ENCODE results near the gene INAFM2.

The INAFM2 gene

GRCh38 chr15:40306908-40307307 lies 16.6 kb upstream of the INAFM2 start:
- no peak for DNase-seq (ENCODE audit: low read depth)

GRCh38 chr15:40307421-40308211 lies 15.9 kb upstream of the INAFM2 start, which contains the start of gene PLCB2:
TSS of gene PLCB2 (minus strand) at chr15:40307935. CDS start at chr15:40307672, 263 bp downstream.
- DNase-seq (ENCODE audit: low read depth): no peak

- DNase-seq (ENCODE audit: low read depth): no peak
Measured at GRCh38 chr15:40309344-40309862, 14.1 kb upstream of the INAFM2 start.

DNA sequence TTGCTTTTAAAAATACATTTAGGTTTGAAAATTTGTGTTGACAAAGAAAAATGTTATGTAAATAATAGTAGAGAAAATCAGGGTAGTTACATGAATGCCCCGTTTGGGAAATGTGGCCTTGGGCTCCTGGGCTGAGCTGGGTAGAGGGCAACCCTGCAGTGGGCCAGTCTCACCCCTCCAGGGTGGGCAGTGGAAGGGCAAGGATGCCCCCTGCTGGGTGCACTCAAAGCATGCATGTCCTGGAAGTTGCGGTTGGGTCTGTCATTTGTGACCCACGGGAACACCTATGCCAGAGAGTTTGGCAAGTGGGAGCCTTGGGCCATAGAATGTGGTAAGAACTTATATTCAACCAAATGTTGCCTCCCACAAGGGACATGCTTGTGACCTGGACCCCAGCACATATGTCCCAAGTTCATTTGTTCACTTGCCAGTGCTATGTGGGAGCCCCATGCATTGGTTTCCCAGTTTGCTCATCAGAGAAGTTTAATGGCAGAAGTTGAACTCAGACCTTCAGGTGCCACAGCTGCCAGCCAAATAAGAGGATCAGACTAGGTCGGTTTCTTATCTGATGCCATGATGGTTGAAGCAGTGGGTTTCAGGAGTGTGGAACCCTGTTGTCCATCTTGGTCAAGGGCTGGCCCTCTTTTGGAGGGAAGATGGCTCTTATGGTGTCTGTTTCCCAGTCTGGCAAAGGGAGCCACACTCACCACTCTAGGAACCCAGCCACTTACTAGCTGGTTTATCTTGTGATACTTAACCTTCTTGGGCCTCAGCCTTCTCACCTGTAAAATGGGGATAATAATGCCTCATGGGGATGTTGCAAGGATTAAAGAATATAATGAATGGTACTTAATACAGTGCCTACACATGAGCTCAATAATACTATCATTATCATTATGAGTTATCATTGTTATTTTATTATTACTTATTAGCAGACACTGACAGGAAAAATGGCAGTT lies 13.2 kb upstream of the INAFM2 start:
- no peak for DNase-seq (ENCODE audit: low read depth)

DNA sequence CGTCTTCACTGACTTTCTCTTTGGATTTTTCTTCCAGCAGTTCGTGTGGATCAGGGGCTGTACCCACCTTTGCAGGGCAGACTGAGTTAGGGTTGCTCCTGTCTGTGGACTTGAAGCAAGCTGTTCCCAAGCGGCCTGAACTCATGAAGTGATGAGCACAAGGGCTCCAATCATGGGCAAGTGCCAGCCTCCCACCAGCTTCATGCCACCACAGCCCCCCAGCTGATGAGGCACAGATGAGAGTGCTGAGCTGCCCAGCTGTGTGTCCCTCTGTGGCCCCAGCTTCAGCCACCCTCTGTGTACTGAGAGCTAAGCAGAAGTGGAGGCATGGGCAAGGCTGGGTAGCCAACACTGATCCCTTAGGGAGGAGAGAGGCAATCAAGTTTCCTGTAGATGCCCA lies 12.5 kb upstream of the INAFM2 start:
- DNase-seq (ENCODE audit: low read depth): no peak

DNA sequence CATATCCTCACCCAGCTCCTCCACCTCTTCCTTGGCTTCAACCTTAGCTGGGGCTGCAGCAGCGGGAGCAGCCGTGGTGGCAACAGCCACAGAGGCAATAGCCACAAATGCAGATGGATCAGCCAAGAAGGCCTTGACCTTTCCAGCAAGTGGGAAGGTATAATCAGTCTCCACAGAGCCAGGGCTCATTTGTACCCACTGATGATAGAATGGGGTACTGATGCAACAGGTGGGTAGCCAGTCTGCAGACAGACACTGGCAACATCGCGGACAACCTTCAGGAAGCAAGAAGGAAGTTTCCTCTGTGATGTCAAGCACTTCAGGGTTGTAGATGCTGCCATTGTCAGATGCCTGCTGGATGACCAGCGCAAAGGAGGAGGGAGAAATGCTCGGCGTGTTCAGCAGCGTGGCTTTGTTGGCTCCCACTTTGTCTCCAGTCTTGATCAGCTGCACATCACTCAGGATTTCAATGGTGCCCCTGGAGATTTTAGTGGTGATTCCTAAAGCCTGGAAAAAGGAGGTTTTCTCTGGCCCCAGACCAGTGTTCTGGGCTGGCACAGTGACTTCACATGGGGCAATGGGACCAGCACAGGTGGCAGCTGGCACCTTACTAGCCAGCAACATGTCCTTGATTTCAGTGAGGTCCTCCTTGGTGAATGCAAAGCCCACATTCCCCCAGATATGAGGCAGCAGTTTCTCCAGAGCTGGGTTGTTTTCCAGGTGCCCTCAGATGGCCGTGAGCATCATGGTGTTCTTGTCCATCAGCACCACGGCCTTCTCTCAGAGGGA lies 10.9 kb upstream of the INAFM2 start:
- no peak for DNase-seq (ENCODE audit: low read depth)

DNA sequence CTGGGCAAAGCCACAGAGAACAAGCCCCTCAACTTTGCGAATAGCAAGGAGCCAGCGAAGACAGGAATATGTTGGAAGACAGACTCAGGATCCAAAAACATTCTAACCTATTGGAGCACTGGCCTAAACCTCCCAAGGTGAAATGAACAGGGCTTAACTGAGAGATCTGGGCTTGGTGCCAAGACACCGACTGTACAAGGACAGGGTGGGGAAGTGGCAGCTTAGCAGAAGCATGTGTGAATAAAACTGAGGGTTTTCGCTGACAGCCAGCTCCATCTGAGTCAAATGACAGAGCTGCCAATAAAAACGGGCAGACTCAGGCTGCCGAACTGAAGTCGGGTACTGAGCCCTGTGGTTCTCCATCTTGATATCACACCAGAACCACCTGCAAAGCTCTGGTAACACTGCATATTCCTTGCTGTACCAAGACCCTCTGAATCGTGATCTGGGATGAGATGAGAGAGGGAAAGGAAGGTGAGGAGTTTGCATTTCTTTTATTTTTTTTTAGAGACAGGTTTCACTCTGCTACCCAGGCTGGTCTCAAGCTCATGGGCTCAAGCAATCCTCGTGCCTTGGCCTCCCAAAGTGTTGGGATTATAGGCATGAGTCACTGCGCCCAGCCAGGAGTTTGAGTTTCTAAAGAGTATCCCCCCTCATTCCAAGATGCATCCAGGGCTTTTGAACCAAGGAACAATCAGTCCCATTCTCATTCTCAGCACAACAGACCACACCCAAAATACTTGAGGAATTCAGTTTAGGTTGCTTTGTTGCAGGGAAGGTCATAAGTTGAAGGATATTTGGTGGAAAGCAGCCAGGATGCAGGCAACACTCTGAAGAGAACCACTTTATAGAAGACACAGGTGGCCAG lies 9.7 kb upstream of the INAFM2 start:
- no peak for DNase-seq (ENCODE audit: low read depth)

GRCh38 chr15:40314723-40315276 lies 8.7 kb upstream of the INAFM2 start:
- DNase-seq (ENCODE audit: low read depth): peak; percentile 77

DNA sequence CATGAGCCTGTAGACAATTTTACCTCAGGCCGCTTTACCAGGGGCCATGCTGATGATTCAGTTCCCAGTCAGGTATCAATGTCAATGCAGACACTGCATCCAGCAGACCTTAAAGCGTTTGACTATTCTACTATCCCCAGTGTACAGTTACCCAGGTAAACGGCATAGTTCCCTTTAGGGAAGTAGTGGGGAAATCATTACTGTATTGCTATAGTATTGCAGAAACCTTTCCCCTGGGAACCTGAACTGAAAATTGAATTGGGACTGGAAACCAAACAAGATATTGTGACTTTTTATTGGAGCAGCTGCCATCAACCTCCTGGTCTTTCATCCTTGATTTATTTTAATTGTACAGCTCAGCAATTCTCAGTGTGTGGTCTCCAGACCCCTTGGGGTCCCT lies 6.6 kb upstream of the INAFM2 start:
- no peak for DNase-seq (ENCODE audit: low read depth)

- no peak for DNase-seq (ENCODE audit: low read depth)
Measured at GRCh38 chr15:40317580-40317979, 5.9 kb upstream of the INAFM2 start.

GRCh38 chr15:40320409-40320808 lies 3.1 kb upstream of the INAFM2 start:
- DNase-seq (ENCODE audit: low read depth): no peak

DNA sequence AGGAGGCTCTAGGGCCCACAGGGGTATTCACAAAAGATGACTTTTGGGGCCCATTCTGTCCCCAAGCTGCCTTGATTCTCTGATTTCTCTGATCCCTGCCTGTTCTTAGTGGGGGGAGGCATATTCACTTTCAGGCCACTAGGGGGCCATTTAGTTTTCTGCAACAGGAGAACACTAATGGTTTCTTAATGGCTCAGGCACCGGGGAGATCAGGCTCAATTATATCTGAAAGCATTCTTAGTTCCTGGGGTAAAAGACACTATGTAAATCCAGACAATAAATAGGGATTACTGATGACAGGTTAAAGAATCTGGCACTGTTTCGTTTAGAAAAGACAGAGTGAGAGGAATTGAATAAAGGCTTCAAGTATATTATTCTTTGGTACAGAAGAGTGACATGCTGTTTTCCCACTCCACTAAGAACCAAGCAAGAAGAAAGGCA lies 2.5 kb upstream of the INAFM2 start:
- DNase-seq (ENCODE audit: low read depth): no peak

DNA sequence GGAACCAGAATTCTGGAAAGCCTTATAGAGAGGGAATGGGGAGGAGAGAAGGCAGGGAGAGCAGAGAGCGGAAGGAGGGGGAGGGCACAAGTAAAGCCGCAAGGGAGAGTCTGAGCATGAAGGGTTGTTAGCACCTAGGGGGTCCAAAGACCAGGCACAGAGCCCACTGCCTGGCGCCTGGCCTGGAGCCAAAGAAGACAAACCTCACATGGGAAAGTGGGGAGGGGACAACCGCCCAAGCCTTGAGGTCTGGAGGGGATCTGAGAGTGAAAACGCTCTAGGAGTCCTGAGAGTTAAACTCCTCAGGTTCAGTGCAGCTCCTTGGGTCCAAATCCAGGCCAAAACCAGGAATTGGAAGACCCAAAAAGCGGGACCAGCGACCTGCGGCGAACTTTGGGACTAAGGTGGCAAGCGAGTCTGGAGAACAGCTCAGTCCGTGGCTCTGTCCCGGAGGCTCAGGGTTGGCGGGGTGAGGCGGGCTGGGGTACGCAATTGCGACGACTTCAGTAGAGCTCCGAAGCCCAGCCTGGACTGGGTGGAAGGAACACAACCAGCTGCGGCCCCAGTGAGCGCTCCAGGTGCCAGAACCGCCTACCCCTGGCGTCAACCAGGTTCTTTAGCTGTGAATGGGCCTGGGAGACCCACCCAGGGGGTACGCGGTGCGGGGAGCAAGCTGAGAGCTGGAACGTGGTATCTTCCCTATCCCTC lies 807 bp upstream of the INAFM2 start:
- no peak for DNase-seq (ENCODE audit: low read depth)

GRCh38 chr15:40323953-40324937 lies 753 bp downstream of the INAFM2 start:
- no peak for DNase-seq (ENCODE audit: low read depth)

DNA sequence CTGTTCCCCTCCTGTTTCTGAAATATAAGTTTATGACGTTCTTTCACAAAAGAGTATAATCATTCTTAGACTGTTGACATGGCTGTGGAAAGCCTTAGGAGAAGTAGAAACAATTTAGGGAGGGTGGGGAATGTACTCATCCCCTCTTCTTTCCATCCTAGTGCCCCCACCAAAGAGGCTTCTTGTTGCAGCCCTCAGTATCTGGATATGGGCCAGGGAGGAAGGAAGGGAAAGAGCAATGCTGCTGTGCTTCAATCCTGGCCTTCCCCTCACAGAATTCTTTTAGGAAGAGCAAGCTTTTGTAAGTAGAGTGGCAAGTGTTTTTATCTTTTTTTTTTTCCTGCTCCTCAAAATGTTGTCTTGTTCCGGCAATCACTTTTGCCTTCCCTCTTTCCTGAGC lies 1.7 kb downstream of the INAFM2 start:
- no peak for DNase-seq (ENCODE audit: low read depth)

DNA sequence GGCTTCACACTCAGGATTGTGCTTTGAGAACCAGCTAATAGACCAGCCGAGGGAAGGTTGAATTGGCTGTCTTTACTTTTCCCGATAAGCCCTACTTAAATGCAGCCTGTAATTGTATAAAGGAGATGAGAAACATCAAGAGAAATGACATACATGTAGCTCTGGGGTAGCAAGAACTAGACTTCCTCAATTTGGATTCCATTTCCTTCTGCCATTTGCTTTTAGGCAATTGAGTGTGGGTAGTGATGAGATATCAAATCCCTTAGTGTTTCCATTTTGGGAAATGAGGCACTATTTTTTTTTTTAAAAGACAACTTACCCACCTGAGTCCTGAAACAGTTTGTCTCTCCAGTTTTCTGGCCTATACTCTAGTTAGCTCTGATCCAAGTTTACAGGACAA lies 2.2 kb downstream of the INAFM2 start:
- no peak for DNase-seq (ENCODE audit: low read depth)

DNA sequence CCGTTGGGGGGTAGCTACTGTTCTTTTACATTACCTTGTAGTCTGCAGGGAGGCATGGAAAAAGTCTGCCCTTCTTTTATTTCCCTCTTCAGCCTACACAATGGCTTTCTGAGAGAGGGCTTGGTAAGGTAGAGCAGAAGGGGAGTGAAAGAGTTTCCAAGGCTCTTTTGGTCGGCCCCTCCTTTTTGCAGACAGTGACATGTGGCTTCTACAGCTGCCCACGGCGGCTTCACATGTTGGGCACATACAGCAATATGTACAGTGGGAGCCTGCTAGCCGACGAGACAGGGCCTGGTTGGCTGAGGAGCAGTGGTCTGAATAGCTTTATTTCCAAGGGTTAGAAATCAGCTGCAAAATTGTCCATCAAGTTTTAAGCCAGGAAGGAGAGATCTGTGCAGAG lies 4.0 kb downstream of the INAFM2 start:
- no peak for DNase-seq (ENCODE audit: low read depth)

DNA sequence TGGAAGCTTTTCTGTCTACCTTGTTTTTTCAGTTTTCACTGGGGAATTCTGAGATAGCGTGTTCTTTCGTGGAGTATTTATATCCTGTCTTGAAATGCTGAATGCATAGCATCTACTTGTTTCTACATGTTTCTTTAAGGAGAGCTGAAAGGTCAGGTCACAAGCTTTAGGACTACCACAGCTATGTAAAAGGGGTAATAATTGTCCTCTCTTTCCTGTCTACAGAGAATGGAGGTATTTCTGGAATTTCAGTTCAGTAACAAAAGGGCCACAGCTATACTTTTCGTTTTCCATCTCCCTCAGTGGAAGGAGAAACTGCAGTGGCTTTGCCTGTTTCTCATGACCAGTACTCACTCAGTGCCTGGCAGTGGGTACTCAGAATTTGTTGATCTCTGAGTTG lies 4.7 kb downstream of the INAFM2 start:
- no peak for DNase-seq (ENCODE audit: low read depth)

DNA sequence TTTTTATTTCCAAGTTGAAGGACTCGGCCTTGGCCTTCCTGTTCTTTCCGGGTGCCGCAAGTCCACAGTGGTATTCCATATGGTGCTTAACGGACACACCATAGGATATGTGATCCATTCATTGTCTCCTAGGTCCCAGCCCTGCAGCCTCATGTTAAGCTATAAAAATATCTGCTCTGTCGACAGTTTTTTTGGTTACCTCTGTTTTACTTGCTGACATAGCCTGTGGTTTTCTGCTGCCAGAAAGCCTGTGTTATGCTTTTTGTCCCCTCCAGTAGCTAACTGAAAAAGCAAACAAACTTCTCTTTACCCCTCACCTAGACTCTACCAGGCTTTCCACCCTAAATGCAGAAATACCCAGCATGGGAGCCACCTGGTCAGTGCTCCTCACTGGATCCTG lies 5.3 kb downstream of the INAFM2 start:
- no peak for DNase-seq (ENCODE audit: low read depth)
